A549 (cell line): ENCODE measurements around the gene COX7A2. TPM values are rescaled to one million over a fixed set of nuclear protein-coding genes. Genes with fewer than 3 reads are reported as not detected.

Experiments
- ATAC-seq, 2 experiments: fragments of 200-7000 bp in 1 of 2; fragments of >200 bp in 1 of 2; cut with Nextera tagmentation in 1 of 2; cut with Tn5 transposase in 1 of 2; 3 replicates each; pipeline versions ENCODE4 v1.8.0 to v1.9.1; 2018 to 2020; ENCODE audit warnings: mild to moderate bottlenecking in 1 of 2, moderate library complexity in 1 of 2
- CTCF ChIA-PET: fragments of 300-600 bp; sonication (Branson Sonifier 250); formaldehyde crosslinking; extraction: SDS; loops from one replicate; lab custom pipeline; 2021; ENCODE audit warnings: antibody characterized with exemption, inconsistent platforms; lab: Yijun Ruan, JAX
- POLR2A ChIA-PET: fragments of 350-600 bp; formaldehyde crosslinking; extraction: SDS; loops from one replicate; lab custom pipeline; 2021; ENCODE audit warnings: antibody characterized with exemption, inconsistent platforms; lab: Yijun Ruan, JAX
- DNase-seq, 2 experiments: peaks; one replicate each; pipeline versions ENCODE4 v3.0.0 to v3.0.0-alpha.2; 2011 to 2016; ENCODE audit warnings: low read depth in 1 of 2, low spot score in 1 of 2
- FAIRE-seq: peaks from 2 replicates; lab custom pipeline; 2011; peaks lifted over from hg19 to GRCh38; lab: Jason Lieb, UNC
- H3K27ac ChIP-seq, 2 experiments: fragments of >200 bp; sonication (Bioruptor Twin); formaldehyde crosslinking; 3 replicates each; pipeline ENCODE4 v1.5.1; 2016 to 2017
- H3K4me1 ChIP-seq: fragments of >200 bp; sonication (Bioruptor Twin); formaldehyde crosslinking; 3 replicates; pipeline ENCODE4 v1.6.1; 2016
- H3K4me2 ChIP-seq: fragments of >200 bp; sonication (Bioruptor Twin); formaldehyde crosslinking; 3 replicates; pipeline ENCODE4 v1.6.1; 2016
- H3K4me3 ChIP-seq: fragments of >200 bp; sonication (Bioruptor Twin); formaldehyde crosslinking; 3 replicates; pipeline ENCODE4 v1.5.1; 2016
- H3K9me3 ChIP-seq: fragments of >200 bp; sonication (Bioruptor Twin); formaldehyde crosslinking; 3 replicates; pipeline ENCODE4 v1.6.1; 2016
- BCL3 ChIP-seq: fragments of >200 bp; sonication (Bioruptor Twin); formaldehyde crosslinking; IDR thresholded peaks from 3 replicates; pipeline ENCODE4 v1.6.1; 2016
- BHLHE40 ChIP-seq: IDR thresholded peaks from 2 replicates; pipeline ENCODE4 v1.6.1; 2012; ENCODE audit warnings: low read depth, low read length, inconsistent platforms
- CBX2 ChIP-seq: fragments of 200-600 bp; sonication (generic); IDR thresholded peaks from 2 replicates; pipeline ENCODE4 v1.6.1; 2016; ENCODE audit warnings: low read depth, mild to moderate bottlenecking, borderline replicate concordance
- CEBPB ChIP-seq, 2 experiments: fragments of >200 bp in 1 of 2; sonication (Bioruptor Twin) in 1 of 2; formaldehyde crosslinking in 1 of 2; IDR thresholded peaks; 2 replicates each; pipeline ENCODE4 v1.6.1; 2012 to 2016
- E2F6 ChIP-seq: IDR thresholded peaks from 2 replicates; pipeline ENCODE4 v1.6.1; 2012; ENCODE audit warnings: low read depth, borderline replicate concordance
- EP300 ChIP-seq, 2 experiments: fragments of >200 bp; sonication (Bioruptor Twin); formaldehyde crosslinking; IDR thresholded peaks; 2 replicates in 1 of 2; 3 replicates in 1 of 2; pipeline ENCODE4 v1.6.1; 2016 to 2017
- FOSB ChIP-seq: fragments of 250-450 bp; sonication (Bioruptor Pico); IDR thresholded peaks from 2 replicates; pipeline ENCODE4 v1.5.0; 2020; ENCODE audit warnings: mild to moderate bottlenecking, moderate library complexity
- FOSL2 ChIP-seq, 2 experiments: fragments of 450-650 bp in 1 of 2; fragments of >200 bp in 1 of 2; sonication (Bioruptor Twin) in 1 of 2; formaldehyde crosslinking; IDR thresholded peaks; 2 replicates each; pipeline versions ENCODE4 v1.5.0 to v1.6.1; 2016 to 2020; ENCODE audit warnings: mild to moderate bottlenecking in 1 of 2, moderate library complexity in 1 of 2
- FOXS1 ChIP-seq: fragments of 250-450 bp; sonication (Bioruptor Pico); IDR thresholded peaks from 2 replicates; pipeline ENCODE4 v1.5.0; 2020; ENCODE audit warnings: mild to moderate bottlenecking, moderate library complexity
- GATA3 ChIP-seq: IDR thresholded peaks from 2 replicates; pipeline ENCODE4 v1.6.1; 2012; ENCODE audit warnings: borderline replicate concordance
- HES2 ChIP-seq: fragments of >200 bp; sonication (Bioruptor Twin); formaldehyde crosslinking; IDR thresholded peaks from 2 replicates; pipeline ENCODE4 v1.6.1; 2016
- HEYL ChIP-seq: fragments of 250-450 bp; sonication (Bioruptor Pico); IDR thresholded peaks from 2 replicates; pipeline ENCODE4 v1.8.0; 2021; ENCODE audit warnings: mild to moderate bottlenecking, moderate library complexity
- HOXA7 ChIP-seq: fragments of 250-450 bp; sonication (Bioruptor Pico); IDR thresholded peaks from 2 replicates; pipeline ENCODE4 v1.5.0; 2020; ENCODE audit warnings: mild to moderate bottlenecking, moderate library complexity
- HOXB13 ChIP-seq: fragments of 250-450 bp; sonication (Bioruptor Pico); IDR thresholded peaks from 2 replicates; pipeline ENCODE4 v1.5.0; 2020; ENCODE audit warnings: low read depth, mild to moderate bottlenecking, moderate library complexity
- JUN ChIP-seq, 2 experiments: fragments of >200 bp; sonication (Bioruptor Twin); formaldehyde crosslinking; IDR thresholded peaks; 2 replicates in 1 of 2; 3 replicates in 1 of 2; pipeline ENCODE4 v1.6.1; 2016 to 2017
- JUNB ChIP-seq: fragments of >200 bp; sonication (Bioruptor Twin); formaldehyde crosslinking; IDR thresholded peaks from 2 replicates; pipeline ENCODE4 v1.6.1; 2016
- KDM5A ChIP-seq: fragments of 200-600 bp; sonication (generic); IDR thresholded peaks from 2 replicates; pipeline ENCODE4 v1.6.1; 2016; ENCODE audit warnings: antibody characterized with exemption, mild to moderate bottlenecking
- MAX ChIP-seq: IDR thresholded peaks from 2 replicates; pipeline ENCODE4 v1.6.1; 2012
- MYC ChIP-seq: IDR thresholded peaks from 2 replicates; pipeline ENCODE4 v1.6.1; 2012; ENCODE audit warnings: mild to moderate bottlenecking, inconsistent platforms, low read length, improper control_type of control experiment, borderline replicate concordance
- NFE2L2 ChIP-seq: fragments of 150-350 bp; conservative IDR thresholded peaks from 2 replicates; pipeline ENCODE4 v1.6.1; 2014; ENCODE audit warnings: low read length
- NR3C1 ChIP-seq: fragments of >200 bp; sonication (Bioruptor Twin); formaldehyde crosslinking; IDR thresholded peaks from 3 replicates; pipeline ENCODE4 v1.6.1; 2017
- PBX3 ChIP-seq: IDR thresholded peaks from 2 replicates; pipeline ENCODE4 v1.6.1; 2012
- POLR2A ChIP-seq: IDR thresholded peaks from 2 replicates; pipeline ENCODE4 v1.6.1; 2012; ENCODE audit warnings: mild to moderate bottlenecking, low read length
- ZC3H11A ChIP-seq: fragments of 450-650 bp; IDR thresholded peaks from 2 replicates; pipeline ENCODE4 v1.6.1; 2014; ENCODE audit warnings: antibody characterized with exemption, mild to moderate bottlenecking
- WGBS: methylation state at CpG from one replicate; pipeline ENCODE4 v1.1.6; 2017; ENCODE audit errors: missing lambda C conversion rate; 5-methylcytosine and 5-hydroxymethylcytosine counted together
- polyA plus RNA-seq, 4 experiments: library from polyadenylated mRNA; depleted of rRNA in 3 of 4; stranded (reverse); fragments of >200 nt; fragmentation: RNase III in 1 of 4; extraction: RNeasy Plus Mini Kit Qiagen cat#74134 plus additional on column Dnase treatment in 1 of 4; gene quantifications; 2 replicates in 3 of 4; 3 replicates in 1 of 4; pipeline ENCODE4 v1.2.3, GENCODE V29; 2011 to 2017

COX7A2 gene
- polyA plus RNA-seq, 2 of the 4 experiments (the other 2 are of a cell fraction): 271 to 464 TPM

GRCh38 chr6:75205776-75206575 lies 37.6 kb downstream of the COX7A2 start, which contains the start of gene COL12A1:
COL12A1 (minus strand) TSS chr6:75206053; CDS start chr6:75202792, 3,261 bp downstream.
- peak within 1 kb of the TSS; percentile 96 for H3K4me2 ChIP-seq
- peaks cover 8% of the 10 kb centered on the region; the same call in 2 of the 3 replicates for H3K4me1 ChIP-seq
- ATAC-seq (peak; percentile 72 to 77), DNase-seq (peak; percentile 55 to 72), FAIRE-seq (no peak)
- ChIA-PET CTCF (interaction anchor here (0.7 to 10.4 kb wide), 9 partner anchors 14 to 1473 kb away, joined by 4 to 84 read pairs (median 5); no protein-coding TSS in a partner anchor), POLR2A (interaction anchor here (1.7 to 2.0 kb wide), 2 partner anchors 797 to 1113 kb away, joined by 3 to 4 read pairs; no protein-coding TSS in a partner anchor)
- no peaks in the 10 kb centered on the region for H3K9me3 ChIP-seq
- TF ChIP-seq E2F6 (no peak), JUN (IDR thresholded peaks at IDR 0.05) (peak in 1 of 2 experiments; percentile 35; a peak in 1 of 5 replicates), ZC3H11A (no peak), KDM5A (no peak), JUNB (peak; percentile 24; the same call in 1 of the 2 replicates), EP300 (IDR thresholded peaks at IDR 0.05) (no peak), MYC (no peak), HEYL (CRISPR knock-in tag) (no peak), CEBPB (IDR thresholded peaks at IDR 0.05) (peak; percentile 44 to 49; a peak in 2 of 4 replicates), FOSB (CRISPR knock-in tag) (no peak), MAX (no peak), HOXA7 (CRISPR knock-in tag) (no peak), BHLHE40 (no peak), NFE2L2 (no peak), HES2 (no peak), FOXS1 (no peak), BCL3 (peak; percentile 31; the same call in 1 of the 3 replicates), HOXB13 (CRISPR knock-in tag) (no peak), POLR2A (no peak), NR3C1 (no peak), FOSL2 (IDR thresholded peaks at IDR 0.05) (peak; percentile 7; the same call in 1 of the 2 replicates), FOSL2 (CRISPR knock-in tag; IDR thresholded peaks at IDR 0.05) (no peak), CBX2 (no peak), PBX3 (no peak), GATA3 (no peak)
- peak within 1 kb of the TSS; percentile 56 for H3K4me3 ChIP-seq
- peak within 1 kb of the TSS; percentile 60 to 83 for H3K27ac ChIP-seq
- 20% methylated on average over 22 of the region's 64 CpGs for WGBS
